GM12872 (cell line): ENCODE data around the gene SMARCAL1.

Experiments used
- CTCF ChIP-seq: IDR thresholded peaks from 3 replicates; pipeline ENCODE4 v1.5.1; 2011; ENCODE audit warnings: low read depth, mild to moderate bottlenecking, low read length, moderate library complexity; ENCODE audit not compliant: insufficient read depth

The SMARCAL1 gene

GRCh38 chr2:216522892-216523502, 110.7 kb downstream of the SMARCAL1 start:
- no peak for TF ChIP-seq CTCF

GRCh38 chr2:216525972-216526371, 113.7 kb downstream of the SMARCAL1 start:
- TF ChIP-seq CTCF: no peak

GRCh38 chr2:216526939-216527338, 114.7 kb downstream of the SMARCAL1 start:
- no peak for TF ChIP-seq CTCF

DNA sequence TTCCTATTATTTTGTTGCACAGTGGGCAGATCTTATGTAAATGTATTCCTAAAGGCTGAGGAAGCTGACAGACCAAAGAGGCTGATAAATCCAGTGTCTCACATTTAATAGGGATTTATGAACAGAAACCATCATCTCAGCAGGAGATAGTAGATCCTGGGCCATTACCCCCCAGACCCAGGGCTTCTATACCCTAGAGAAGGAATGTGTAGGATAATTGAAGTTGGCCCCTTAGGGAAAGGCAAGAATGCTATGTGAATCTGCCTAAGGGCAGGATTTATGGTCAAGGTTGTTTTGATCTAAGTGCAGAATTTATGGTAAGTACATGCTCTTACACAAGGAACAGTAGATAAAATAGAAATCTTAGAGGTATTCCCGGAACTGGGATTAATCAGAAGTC, 115.3 kb downstream of the SMARCAL1 start:
- no peak for TF ChIP-seq CTCF

DNA sequence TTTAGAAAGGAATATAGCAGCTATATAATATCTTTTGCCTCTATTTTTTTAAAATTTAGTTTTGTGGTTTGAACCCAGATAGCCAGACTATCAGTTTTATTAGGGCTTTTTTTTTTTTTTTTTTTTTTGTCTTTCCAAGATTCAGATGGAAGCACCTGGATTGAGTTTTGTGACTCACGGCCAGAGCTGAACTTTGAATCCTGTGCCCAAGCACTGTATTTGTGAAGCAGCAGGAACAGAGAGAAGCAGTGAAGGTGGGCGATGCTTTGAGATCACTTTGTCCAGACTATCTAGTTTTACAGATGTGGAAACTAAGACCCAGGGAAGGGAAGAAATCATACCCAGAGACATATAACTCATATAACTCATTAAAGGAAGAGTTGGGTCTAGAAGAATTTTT, 120.3 kb downstream of the SMARCAL1 start:
- no peak for TF ChIP-seq CTCF
